Tibial artery (tissue), 4 donors: ENCODE data around the gene SPOCK2.

Source experiments
- DNase-seq, 2 donors: peaks; one replicate each; pipeline ENCODE4 v3.0.0-alpha.2; 2019
- H3K27ac ChIP-seq, 2 donors: fragments of 200-600 bp; sonication (generic) in 1 of 2; 1 replicate in 1 of 2; 2 replicates in 1 of 2; pipeline ENCODE4 v1.5.1; 2018 to 2019; ENCODE audit warnings: mild to moderate bottlenecking in 1 of 2
- H3K27me3 ChIP-seq, 2 donors: fragments of 200-600 bp; sonication (generic) in 1 of 2; one replicate each; pipeline versions ENCODE4 v1.5.1 to v1.6.0; 2016 to 2019
- H3K36me3 ChIP-seq, 3 donors: fragments of 200-600 bp; sonication (generic) in 2 of 3; one replicate each; pipeline ENCODE4 v1.5.1; 2016 to 2019; ENCODE audit warnings: mild to moderate bottlenecking in 2 of 3
- H3K4me1 ChIP-seq, 4 donors: fragments of 200-600 bp; sonication (generic) in 2 of 4; 1 replicate in 3 of 4; 2 replicates in 1 of 4; pipeline ENCODE4 v1.5.1; 2016 to 2019
- H3K4me3 ChIP-seq, 2 donors: fragments of 200-600 bp; sonication (generic) in 1 of 2; 1 replicate in 1 of 2; 2 replicates in 1 of 2; pipeline ENCODE4 v1.5.1; 2018 to 2019; ENCODE audit warnings: mild to moderate bottlenecking in 2 of 2
- H3K9me3 ChIP-seq, 3 donors: fragments of 200-600 bp; sonication (generic) in 1 of 3; one replicate each; pipeline ENCODE4 v1.5.1; 2016 to 2019
- intact Hi-C: fragments of 100-400 bp; cut with DNase I; formaldehyde crosslinking; loops from one replicate; pipeline ENCODE4 v1.15.0; 2023; ENCODE audit warnings: low total_unique reads
- TF ChIP-seq, protein P1 (sequence below), 2 experiments: fragments of 200-600 bp in 1 of 2; fragments of 450-650 bp in 1 of 2; IDR thresholded peaks; one replicate each; pipeline ENCODE4 v1.5.1; 2017 to 2019; ENCODE audit warnings: antibody characterized with exemption in 2 of 2, mild to moderate bottlenecking in 1 of 2, moderate library complexity in 1 of 2

The SPOCK2 gene

DNA sequence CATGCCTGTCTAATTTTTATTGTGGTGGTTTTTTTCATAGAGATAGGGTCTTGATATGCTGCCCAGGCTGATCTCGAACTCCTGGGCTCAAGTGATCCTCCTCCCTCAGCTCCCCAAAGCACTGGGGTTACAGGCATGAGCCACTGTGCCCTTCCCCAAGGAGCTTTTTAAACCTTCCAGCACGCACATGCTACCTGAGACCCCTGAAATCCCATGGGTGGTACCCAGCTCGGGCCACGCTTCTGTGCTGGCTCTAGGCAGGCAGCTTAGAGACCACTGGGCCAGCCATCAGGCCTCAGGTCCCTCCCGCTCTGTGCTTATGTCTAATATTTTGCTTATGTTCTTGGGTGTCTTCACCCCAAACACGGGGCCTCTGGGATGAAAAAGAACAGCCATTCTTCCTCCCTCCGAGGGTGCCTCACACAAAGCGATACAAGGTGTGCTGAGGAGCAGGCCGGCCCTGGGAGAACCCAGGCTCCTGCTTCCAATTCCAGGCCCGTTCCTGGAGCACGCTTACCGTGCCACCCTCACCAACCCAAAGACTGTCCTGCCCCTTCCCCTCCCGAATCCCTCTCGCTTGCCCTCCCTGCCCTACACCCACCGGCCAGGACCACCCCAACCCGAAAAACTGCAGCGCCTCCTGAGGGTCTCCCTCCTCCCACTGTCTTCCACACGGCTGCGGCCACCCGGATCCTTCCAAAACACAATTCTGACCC is 10.9 kb downstream of the SPOCK2 start:
- intact Hi-C loops, result no loop called here
- peak in 1 of 2 donors; percentile 43 for DNase-seq
- H3K4me3 ChIP-seq, result no peak overlapping the region
- TF ChIP-seq, protein P1, sequence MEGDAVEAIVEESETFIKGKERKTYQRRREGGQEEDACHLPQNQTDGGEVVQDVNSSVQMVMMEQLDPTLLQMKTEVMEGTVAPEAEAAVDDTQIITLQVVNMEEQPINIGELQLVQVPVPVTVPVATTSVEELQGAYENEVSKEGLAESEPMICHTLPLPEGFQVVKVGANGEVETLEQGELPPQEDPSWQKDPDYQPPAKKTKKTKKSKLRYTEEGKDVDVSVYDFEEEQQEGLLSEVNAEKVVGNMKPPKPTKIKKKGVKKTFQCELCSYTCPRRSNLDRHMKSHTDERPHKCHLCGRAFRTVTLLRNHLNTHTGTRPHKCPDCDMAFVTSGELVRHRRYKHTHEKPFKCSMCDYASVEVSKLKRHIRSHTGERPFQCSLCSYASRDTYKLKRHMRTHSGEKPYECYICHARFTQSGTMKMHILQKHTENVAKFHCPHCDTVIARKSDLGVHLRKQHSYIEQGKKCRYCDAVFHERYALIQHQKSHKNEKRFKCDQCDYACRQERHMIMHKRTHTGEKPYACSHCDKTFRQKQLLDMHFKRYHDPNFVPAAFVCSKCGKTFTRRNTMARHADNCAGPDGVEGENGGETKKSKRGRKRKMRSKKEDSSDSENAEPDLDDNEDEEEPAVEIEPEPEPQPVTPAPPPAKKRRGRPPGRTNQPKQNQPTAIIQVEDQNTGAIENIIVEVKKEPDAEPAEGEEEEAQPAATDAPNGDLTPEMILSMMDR (IDR thresholded peaks at IDR 0.05), result no peak
- no peaks in the 10 kb centered on the region for H3K4me1 ChIP-seq
- no peaks in the 10 kb centered on the region for H3K9me3 ChIP-seq
- no peaks in the 10 kb centered on the region for H3K36me3 ChIP-seq
- H3K27me3 ChIP-seq, result peaks cover 0 to 3% of the 10 kb centered on the region in 2 donors
- no peak overlapping the region for H3K27ac ChIP-seq

DNA sequence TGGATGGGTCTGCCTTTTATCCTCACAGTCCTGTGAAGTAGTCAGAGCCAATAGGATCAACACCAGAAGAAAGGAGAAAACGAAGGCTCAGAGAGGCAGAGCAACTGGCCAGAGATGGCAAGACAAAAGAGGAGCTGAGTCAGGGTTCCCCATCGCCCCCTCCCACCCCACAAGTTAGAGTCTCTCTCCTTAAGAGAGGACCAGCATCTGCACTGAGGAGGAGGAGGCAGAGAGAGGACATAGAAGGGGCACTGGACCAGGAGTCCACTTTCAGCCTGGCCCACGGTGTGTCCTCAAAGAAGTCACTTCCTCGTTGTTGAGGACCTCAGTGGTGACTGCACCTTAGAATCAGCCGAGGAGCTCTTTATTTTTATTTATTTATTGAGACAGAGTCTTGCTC is 11.6 kb downstream of the SPOCK2 start:
- Histone ChIP-seq H3K36me3 (peaks cover 0 to 4% (median 0%) of the 10 kb centered on the region in 3 donors), H3K27ac (no peak overlapping the region), H3K9me3 (peaks cover 0 to 5% (median 0%) of the 10 kb centered on the region in 3 donors), H3K4me3 (no peak overlapping the region), H3K4me1 (no peaks in the 10 kb centered on the region), H3K27me3 (peaks cover 0 to 3% of the 10 kb centered on the region in 2 donors)
- TF ChIP-seq, protein P1 (IDR thresholded peaks at IDR 0.05), result no peak
- intact Hi-C loops, result no loop called here
- peak in 1 of 2 donors; percentile 34 for DNase-seq

DNA sequence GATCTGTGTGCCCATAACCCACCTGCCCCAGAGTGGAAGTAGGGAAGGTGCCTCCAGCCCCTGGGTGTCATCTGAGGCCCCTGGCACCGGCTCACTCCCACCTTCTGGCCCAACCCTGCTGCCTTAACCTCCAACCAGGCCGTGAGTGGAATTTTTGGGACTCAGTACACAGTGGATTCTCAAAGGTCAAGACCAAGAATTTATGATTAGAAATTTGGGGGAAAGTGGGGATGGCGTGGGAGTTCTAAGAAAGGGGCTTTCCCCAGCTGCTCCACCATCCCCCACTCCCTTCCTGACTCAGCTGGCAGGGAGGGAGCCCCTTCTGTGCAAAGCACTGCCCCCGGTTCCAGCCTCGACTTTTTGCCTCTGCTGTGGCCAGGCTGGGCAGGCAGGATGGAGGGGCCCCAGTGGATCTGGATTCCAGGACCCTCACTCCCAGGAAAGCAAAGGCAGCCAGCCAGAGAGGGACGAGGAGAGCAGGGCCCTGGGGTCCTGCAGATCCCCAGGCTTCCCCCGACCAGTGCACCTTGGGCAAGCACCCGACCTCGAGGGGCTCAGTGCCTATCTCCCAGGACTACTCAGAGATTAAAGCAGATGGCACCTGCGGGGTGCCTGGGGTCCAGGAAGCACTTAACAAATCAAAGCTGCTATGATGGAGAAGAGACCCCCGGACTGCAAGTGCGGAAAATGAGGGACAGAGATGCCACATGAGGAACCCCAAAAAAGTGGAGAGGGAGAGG is 12.8 kb downstream of the SPOCK2 start:
- H3K36me3 ChIP-seq, result peaks cover 0 to 4% (median 0%) of the 10 kb centered on the region in 3 donors
- peaks cover 0 to 7% (median 0%) of the 10 kb centered on the region in 3 donors for H3K9me3 ChIP-seq
- no peaks in the 10 kb centered on the region for H3K4me1 ChIP-seq
- peaks cover 0 to 3% of the 10 kb centered on the region in 2 donors for H3K27me3 ChIP-seq
- DNase-seq, result no peak
- TF ChIP-seq, protein P1 (IDR thresholded peaks at IDR 0.05), result no peak
- H3K27ac ChIP-seq, result no peak overlapping the region
- intact Hi-C loops, result no loop called here
- H3K4me3 ChIP-seq, result no peak overlapping the region

GRCh38 chr10:72074574-72075375 is 13.6 kb downstream of the SPOCK2 start:
- Histone ChIP-seq H3K4me3 (no peak overlapping the region), H3K36me3 (peaks cover 0 to 4% (median 0%) of the 10 kb centered on the region in 3 donors), H3K27me3 (peaks cover 0 to 3% of the 10 kb centered on the region in 2 donors), H3K4me1 (no peaks in the 10 kb centered on the region), H3K27ac (no peak overlapping the region), H3K9me3 (peaks cover 0 to 7% (median 0%) of the 10 kb centered on the region in 3 donors)
- intact Hi-C loops, result no loop called here
- TF ChIP-seq, protein P1 (IDR thresholded peaks at IDR 0.05), result no peak
- DNase-seq, result no peak

DNA sequence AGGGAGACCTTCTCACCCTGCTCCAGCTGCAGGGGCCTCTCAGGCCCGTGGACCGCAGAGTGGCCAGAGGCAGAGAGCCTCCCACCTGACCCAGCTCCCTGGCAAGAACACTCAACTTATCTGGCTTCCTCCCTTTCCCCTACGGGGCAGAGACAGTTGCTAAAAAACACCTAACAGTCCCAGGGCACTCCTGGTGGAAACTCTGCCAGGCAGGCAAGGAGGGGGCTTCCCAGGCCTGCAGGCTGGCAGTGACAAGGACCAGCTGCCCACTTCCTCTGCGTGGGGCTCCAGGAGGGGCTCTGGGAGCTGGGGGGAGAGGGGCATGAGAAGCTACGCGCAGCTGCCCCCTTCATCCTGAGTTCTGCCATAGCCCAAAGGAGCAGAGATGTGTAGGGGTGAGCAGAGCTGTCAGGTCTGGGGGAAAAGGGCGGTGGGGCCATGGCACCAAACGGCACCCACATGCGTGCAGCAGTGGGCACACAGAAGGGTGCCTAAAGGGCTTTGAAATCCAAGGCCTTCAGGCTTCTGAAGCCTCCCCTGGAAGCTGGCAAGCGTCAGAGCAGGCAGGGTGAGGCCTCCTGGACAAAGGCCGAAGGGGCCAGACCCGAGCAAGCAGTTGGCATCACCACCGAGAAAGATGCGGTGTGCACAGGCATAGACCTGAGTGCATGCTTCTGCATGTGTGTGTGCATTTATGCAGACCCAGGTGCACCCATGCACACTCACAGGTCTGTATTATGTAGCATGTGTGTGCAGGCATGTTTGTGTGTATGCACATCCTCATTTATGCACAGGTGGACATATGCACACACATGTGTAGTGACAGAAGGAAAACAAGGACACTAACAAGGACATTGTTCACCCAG is 14.4 kb downstream of the SPOCK2 start:
- H3K4me3 ChIP-seq, result no peak overlapping the region
- TF ChIP-seq, protein P1 (IDR thresholded peaks at IDR 0.05), result no peak
- intact Hi-C loops, result no loop called here
- H3K9me3 ChIP-seq, result peaks cover 0 to 7% (median 0%) of the 10 kb centered on the region in 3 donors
- H3K27ac ChIP-seq, result no peak overlapping the region
- H3K36me3 ChIP-seq, result peaks cover 0 to 4% (median 0%) of the 10 kb centered on the region in 3 donors
- H3K4me1 ChIP-seq, result no peaks in the 10 kb centered on the region
- no peak for DNase-seq
- H3K27me3 ChIP-seq, result peaks cover 0 to 3% of the 10 kb centered on the region in 2 donors
